ENCODE measurements around the gene PHF20.
A peak's percentile ranks its signal among the peaks of the same experiment; 100 is the strongest.

The PHF20 gene

DNA sequence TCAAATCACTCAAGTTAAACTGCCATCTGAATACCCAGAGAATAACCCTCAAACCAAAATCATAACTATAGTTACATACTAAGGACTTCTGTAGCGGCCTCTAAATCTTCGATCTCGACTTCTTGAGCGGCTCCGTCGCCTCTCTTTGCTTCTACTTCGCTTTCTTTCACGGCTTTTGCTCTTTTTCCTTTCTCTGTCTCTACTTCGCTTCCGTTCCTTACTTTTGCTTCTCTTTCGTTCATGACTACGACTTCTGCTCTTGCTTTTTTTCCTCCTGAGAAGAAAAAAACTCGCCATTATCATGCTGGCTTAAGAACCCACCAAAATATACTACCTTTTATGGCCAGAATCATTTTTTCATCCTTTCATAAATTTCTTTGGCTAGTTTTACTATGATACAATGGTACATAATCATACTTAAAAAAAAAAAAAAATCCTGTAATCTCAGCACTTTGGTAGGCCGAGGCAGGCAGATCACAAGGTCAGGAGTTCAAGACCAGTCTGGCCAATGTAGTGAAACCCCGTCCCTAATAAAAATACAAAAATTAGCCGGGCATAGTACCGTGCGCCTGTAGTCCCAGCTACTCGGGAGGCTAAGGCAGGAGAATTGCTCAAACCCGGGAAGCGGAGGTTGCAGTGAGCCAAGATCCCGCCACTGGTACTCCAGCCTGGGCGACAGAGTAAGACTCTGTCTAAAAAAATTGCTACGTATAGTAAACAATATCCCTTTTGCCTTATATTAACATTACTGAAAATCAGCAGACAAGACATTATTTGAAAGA is 39.8 kb upstream of the PHF20 start:
- Histone ChIP-seq H3K4me1 (ENCODE audit: control insufficient read depth in 1 of 2, insufficient read depth in 2 of 2, low read length in 2 of 2) (peaks cover 27 to 81% of the 10 kb centered on the region in 2 donors), H3K4me3 (ENCODE audit: low read depth in 1 of 2, low read length in 2 of 2) (no peak overlapping the region), H3K27me3 (ENCODE audit: low read depth, low read length) (no peaks in the 10 kb centered on the region), H3K27ac (ENCODE audit: low read length) (no peak overlapping the region), H3K9me3 (ENCODE audit: control insufficient read depth in 1 of 2, low read length in 2 of 2) (no peaks in the 10 kb centered on the region), H3K36me3 (ENCODE audit: control insufficient read depth in 1 of 2, insufficient read depth in 2 of 2, low read length in 2 of 2) (peaks cover 76 to 78% of the 10 kb centered on the region in 2 donors)

DNA sequence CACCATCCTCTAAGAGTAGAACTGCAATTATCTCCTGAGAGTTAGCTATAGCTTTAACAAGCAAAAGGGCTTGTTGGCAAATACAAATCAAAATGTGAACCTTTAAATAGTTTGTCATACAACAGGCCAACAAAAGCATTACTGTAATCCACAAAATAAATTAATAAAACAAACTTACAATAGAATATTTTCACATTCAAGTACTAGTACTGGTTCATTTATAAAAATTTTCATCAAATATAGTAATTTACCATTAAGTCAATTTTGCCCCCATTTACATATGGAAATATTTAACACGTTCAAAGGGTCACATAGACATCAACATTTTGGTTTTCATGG is 39.2 kb upstream of the PHF20 start:
- no peaks in the 10 kb centered on the region for H3K9me3 ChIP-seq (ENCODE audit: control insufficient read depth in 1 of 2, low read length in 2 of 2)
- no peak overlapping the region for H3K4me3 ChIP-seq (ENCODE audit: low read depth in 1 of 2, low read length in 2 of 2)
- no peak overlapping the region for H3K27ac ChIP-seq (ENCODE audit: low read length)
- no peaks in the 10 kb centered on the region for H3K27me3 ChIP-seq (ENCODE audit: low read depth, low read length)
- peaks cover 27 to 82% of the 10 kb centered on the region in 2 donors for H3K4me1 ChIP-seq (ENCODE audit: control insufficient read depth in 1 of 2, insufficient read depth in 2 of 2, low read length in 2 of 2)
- peaks cover 74 to 75% of the 10 kb centered on the region in 2 donors for H3K36me3 ChIP-seq (ENCODE audit: control insufficient read depth in 1 of 2, insufficient read depth in 2 of 2, low read length in 2 of 2)

DNA sequence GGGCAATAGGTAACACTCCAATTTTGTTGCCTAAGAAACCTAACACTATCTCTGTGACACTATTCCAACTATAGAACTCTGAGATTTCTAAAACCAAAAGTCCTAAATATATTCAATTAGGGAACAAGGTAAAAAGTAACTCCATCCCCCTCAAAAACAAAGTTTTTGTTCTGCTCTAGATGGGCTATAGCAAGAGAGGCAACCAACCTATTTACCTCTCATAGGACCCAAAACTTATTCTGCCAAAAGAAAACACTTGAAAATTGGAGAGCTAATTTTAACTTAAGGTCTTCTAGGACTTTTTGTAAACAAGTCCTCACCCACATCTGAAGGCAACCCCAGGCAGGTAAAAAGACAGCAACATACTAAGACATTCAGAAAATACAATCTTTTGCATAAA is 37.4 kb upstream of the PHF20 start:
- no peaks in the 10 kb centered on the region for H3K27me3 ChIP-seq (ENCODE audit: low read depth, low read length)
- H3K36me3 ChIP-seq (ENCODE audit: control insufficient read depth in 1 of 2, insufficient read depth in 2 of 2, low read length in 2 of 2), result peaks cover 79 to 82% of the 10 kb centered on the region in 2 donors
- no peaks in the 10 kb centered on the region for H3K9me3 ChIP-seq (ENCODE audit: control insufficient read depth in 1 of 2, low read length in 2 of 2)
- no peak overlapping the region for H3K4me3 ChIP-seq (ENCODE audit: low read depth in 1 of 2, low read length in 2 of 2)
- H3K27ac ChIP-seq (ENCODE audit: low read length), result no peak overlapping the region
- H3K4me1 ChIP-seq (ENCODE audit: control insufficient read depth in 1 of 2, insufficient read depth in 2 of 2, low read length in 2 of 2), result peaks cover 33 to 93% of the 10 kb centered on the region in 2 donors

DNA sequence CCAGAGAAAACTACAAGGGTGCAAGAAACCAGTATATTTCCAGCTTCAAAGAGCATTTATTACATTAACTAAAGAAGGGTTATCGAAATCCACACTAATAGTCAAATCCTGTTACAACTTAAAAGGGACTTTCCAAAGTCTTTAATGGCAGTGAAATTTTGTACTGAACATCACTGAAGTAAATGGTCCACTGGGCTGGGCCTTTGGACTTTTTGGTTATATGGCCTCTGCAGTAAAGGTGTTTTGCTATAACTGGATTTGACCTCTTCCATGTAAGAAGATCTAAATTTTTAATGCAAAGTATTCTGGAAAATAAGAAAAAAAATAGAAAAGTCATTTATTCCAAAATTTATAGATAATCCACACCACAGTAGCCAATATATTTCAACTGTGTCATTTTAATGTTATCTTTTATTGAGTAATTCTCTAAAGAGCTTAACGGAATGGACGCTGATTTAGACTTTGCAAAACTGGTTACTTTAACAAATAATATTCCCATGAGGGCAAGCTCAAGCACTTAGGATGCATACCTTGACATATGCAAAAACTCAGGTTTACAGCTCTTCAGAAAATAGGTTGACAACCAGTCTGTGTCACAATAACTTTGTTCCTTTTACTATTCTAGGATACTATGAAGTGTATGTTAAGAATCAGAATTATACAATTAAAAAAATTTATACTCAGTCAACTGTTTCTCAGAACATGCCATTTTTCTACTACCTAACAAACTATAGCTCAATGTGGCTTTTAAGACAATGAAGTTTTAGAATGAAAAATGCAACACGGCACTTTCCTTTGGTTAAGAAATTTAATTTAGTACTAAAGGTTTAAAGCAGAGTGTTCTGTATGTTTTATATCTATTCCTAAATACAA is 36.8 kb upstream of the PHF20 start:
- Histone ChIP-seq H3K36me3 (ENCODE audit: control insufficient read depth in 1 of 2, insufficient read depth in 2 of 2, low read length in 2 of 2) (peaks cover 79 to 82% of the 10 kb centered on the region in 2 donors), H3K4me1 (ENCODE audit: control insufficient read depth in 1 of 2, insufficient read depth in 2 of 2, low read length in 2 of 2) (peaks cover 33 to 93% of the 10 kb centered on the region in 2 donors), H3K4me3 (ENCODE audit: low read depth in 1 of 2, low read length in 2 of 2) (peak overlapping the region; percentile 24), H3K27me3 (ENCODE audit: low read depth, low read length) (no peaks in the 10 kb centered on the region), H3K27ac (ENCODE audit: low read length) (no peak overlapping the region), H3K9me3 (ENCODE audit: control insufficient read depth in 1 of 2, low read length in 2 of 2) (no peaks in the 10 kb centered on the region)

DNA sequence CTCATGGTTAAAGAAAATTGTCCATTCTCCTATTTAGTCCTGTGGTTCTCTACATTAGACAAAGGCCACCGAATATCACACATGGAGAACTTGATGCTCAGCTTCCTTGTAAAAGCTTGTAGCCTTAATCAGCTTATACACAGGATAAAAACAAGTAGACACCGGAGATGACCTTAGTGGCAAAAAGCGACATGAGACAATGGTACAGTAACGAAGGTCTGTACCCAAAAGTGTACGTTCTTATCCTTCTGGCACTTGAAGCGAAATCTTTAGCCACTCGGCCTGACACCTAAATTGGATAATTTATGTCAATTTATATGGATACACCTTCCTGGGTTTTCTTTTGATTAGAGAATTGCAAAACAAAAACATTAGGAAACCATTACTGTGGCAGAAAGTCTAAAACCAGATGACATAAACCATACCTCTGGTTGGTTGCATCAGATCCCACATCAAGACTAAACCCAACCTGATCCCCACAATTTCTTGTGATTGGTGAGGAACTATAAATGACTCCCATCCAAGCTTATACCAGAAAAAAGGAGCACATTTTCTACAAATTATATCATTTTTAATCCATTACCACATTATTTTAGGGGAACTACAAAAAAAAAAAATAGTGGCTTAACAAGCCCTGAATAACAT is 35.9 kb upstream of the PHF20 start:
- Histone ChIP-seq H3K27ac (ENCODE audit: low read length) (no peak overlapping the region), H3K9me3 (ENCODE audit: control insufficient read depth in 1 of 2, low read length in 2 of 2) (no peaks in the 10 kb centered on the region), H3K27me3 (ENCODE audit: low read depth, low read length) (no peaks in the 10 kb centered on the region), H3K36me3 (ENCODE audit: control insufficient read depth in 1 of 2, insufficient read depth in 2 of 2, low read length in 2 of 2) (peaks cover 78 to 79% of the 10 kb centered on the region in 2 donors), H3K4me3 (ENCODE audit: low read depth in 1 of 2, low read length in 2 of 2) (peak overlapping the region; percentile 24), H3K4me1 (ENCODE audit: control insufficient read depth in 1 of 2, insufficient read depth in 2 of 2, low read length in 2 of 2) (peaks cover 27 to 90% of the 10 kb centered on the region in 2 donors)

DNA sequence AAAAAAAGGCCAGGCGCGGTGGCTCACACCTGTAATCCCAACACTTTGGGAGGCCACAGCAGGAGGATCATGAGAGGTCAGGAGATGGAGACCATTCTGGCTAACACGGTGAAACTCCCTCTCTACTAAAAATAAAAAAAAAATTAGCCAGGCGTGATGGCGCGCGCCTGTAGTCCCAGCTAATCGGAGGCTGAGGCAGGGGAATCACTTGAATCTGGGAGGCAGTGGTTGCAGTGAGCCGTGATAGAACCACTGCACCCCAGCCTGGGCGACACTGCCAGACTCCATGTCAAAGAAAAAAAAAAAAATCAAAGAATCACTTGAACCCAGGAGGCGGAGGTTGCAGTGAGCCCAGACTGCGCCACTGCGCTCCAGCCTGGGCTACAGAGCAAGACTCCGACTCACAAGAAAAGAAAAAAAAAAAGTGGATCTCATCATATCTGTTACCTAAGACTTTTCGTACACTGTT is 33.9 kb upstream of the PHF20 start:
- no peak overlapping the region for H3K27ac ChIP-seq (ENCODE audit: low read length)
- H3K36me3 ChIP-seq (ENCODE audit: control insufficient read depth in 1 of 2, insufficient read depth in 2 of 2, low read length in 2 of 2), result peaks cover 61 to 80% of the 10 kb centered on the region in 2 donors
- H3K4me3 ChIP-seq (ENCODE audit: low read depth in 1 of 2, low read length in 2 of 2), result peak overlapping the region in 1 of 2 donors; percentile 23
- peaks cover 21 to 70% of the 10 kb centered on the region in 2 donors for H3K4me1 ChIP-seq (ENCODE audit: control insufficient read depth in 1 of 2, insufficient read depth in 2 of 2, low read length in 2 of 2)
- H3K9me3 ChIP-seq (ENCODE audit: control insufficient read depth in 1 of 2, low read length in 2 of 2), result no peaks in the 10 kb centered on the region
- no peaks in the 10 kb centered on the region for H3K27me3 ChIP-seq (ENCODE audit: low read depth, low read length)

DNA sequence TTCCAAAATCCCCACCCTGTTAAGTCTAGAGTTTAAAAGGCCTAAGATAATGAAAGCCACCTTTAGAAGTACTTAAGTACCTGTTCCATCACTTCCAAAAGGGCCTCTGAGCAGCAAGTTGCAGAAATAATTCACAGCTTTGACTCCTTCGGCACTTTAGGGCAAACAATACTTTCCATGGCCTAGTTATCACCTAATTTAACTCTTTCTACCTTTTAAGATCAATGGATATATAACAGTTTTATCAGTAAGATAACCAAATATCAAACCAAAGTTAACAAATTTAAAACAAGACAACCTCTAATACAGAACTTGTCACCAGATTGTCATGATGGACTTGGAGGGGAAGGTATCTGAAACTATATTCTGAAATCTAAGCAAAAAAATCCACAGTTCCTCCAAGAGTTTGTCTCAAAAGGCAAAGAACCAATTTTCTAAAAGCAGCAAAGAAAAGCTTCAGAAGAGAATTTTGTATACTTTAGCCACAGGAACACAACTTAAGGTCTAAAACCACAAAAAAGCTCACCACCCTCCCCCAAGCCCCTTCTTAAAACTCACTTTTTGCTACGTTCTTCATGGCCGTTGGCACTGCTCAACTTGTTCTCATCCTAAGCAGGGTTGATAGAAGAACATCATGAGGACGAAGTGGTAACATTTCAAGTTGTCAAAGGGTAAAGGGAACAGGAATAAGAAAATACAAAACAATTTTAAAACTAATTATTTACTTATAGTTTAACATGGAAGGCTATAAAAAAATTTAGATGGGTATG is 33.2 kb upstream of the PHF20 start:
- H3K4me3 ChIP-seq (ENCODE audit: low read depth in 1 of 2, low read length in 2 of 2), result peak overlapping the region in 1 of 2 donors; percentile 23
- H3K36me3 ChIP-seq (ENCODE audit: control insufficient read depth in 1 of 2, insufficient read depth in 2 of 2, low read length in 2 of 2), result peaks cover 54 to 73% of the 10 kb centered on the region in 2 donors

DNA sequence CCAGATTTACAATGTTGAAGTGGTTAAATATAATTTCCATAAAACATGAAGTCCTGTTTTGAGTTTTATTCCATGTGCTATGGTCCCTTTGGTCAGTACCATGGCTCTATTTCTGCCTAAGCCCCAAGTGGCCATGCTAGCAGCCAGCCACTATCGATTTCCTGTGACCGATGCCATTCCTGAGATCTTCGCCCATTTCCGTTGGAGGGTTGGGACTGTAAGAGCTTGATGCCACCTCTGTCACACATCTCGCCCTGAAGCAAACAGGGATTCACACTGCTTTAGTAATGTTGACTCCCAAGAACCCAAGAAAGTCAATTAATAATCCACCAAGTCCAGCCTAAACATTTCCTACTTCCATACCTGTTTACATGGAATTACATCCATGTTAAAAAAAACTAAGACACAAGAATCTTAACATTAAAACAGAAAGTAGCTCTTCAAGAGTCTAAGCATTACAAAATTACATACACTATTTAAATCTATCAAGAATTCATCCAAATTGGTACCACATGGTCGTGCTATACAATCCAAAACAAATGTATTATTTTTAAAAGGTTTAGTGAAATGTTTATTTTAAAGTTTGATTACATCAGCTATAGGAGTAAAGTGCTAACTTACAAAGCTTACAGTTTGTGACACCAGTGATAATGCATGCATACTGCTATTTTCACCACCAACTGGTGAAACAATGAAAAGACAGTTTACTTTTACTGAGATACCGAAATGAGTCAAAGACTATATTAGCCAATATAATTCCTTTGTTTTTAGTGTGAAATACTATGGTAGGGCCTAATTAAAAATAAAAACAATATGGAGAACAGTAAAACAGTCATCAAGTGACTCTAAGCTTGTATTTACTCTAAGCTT is 32.3 kb upstream of the PHF20 start:
- H3K36me3 ChIP-seq (ENCODE audit: control insufficient read depth in 1 of 2, insufficient read depth in 2 of 2, low read length in 2 of 2), result peaks cover 45 to 64% of the 10 kb centered on the region in 2 donors
- peaks cover 20 to 54% of the 10 kb centered on the region in 2 donors for H3K4me1 ChIP-seq (ENCODE audit: control insufficient read depth in 1 of 2, insufficient read depth in 2 of 2, low read length in 2 of 2)
- H3K9me3 ChIP-seq (ENCODE audit: control insufficient read depth in 1 of 2, low read length in 2 of 2), result no peaks in the 10 kb centered on the region
- H3K27me3 ChIP-seq (ENCODE audit: low read depth, low read length), result no peaks in the 10 kb centered on the region
- H3K27ac ChIP-seq (ENCODE audit: low read length), result peak overlapping the region; percentile 76
- H3K4me3 ChIP-seq (ENCODE audit: low read depth in 1 of 2, low read length in 2 of 2), result peak overlapping the region; percentile 66 to 87

More for the DNA sequence above, 33.2 kb upstream of the PHF20 start:
- no peaks in the 10 kb centered on the region for H3K9me3 ChIP-seq (ENCODE audit: control insufficient read depth in 1 of 2, low read length in 2 of 2)
- H3K27ac ChIP-seq (ENCODE audit: low read length), result peak overlapping the region; percentile 43
- H3K27me3 ChIP-seq (ENCODE audit: low read depth, low read length), result no peaks in the 10 kb centered on the region
- peaks cover 26 to 64% of the 10 kb centered on the region in 2 donors for H3K4me1 ChIP-seq (ENCODE audit: control insufficient read depth in 1 of 2, insufficient read depth in 2 of 2, low read length in 2 of 2)

DNA sequence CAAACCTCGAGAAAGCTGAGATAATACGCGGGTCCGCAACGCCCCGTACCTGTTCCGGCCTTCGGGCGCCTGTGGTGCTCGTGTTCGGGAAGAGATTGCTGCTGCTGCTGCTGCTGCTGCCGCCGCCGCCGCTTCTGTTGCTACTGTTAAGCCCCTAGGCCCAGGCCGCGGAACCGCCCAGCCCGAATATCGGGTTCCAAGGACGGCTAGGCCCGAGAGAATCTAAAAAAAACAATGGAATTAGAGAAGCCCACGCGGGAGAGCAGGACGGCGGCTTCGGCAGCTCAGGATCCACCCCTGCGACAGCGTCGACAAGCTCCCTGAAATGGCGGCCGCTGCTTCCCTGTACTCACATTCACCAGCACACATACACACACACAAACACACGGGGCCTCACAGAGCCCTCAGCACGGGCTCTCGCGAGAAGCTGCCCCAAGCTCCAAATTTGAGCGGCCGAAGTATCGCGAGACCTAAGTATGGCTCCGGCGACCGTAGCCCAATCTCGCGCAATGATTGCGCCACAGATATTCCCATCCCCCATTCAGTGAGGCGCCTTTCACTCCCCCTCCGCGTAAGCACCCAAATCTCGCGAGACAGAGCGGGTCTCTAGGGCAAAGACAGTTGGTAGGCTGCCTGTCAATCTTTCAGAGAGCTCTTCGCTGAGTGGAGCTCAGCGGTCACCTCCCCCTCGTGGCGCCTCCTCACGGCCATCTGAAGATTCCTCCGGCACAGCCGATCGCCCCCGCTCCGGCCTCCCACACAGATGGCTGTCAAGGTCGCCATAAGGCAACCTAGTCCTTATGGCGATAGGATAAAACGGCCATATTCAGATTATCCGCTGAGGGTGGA is 29.7 kb upstream of the PHF20 start, which contains the start of gene RBM39:
Gene RBM39, minus strand, starts transcription at position 369 of the 849 bp plus-strand sequence. CDS start 1,386 bp downstream, outside the sequence.
- Histone ChIP-seq H3K4me3 (ENCODE audit: low read depth in 1 of 2, low read length in 2 of 2) (peak within 1 kb of the TSS; percentile 87 to 97), H3K4me1 (ENCODE audit: control insufficient read depth in 1 of 2, insufficient read depth in 2 of 2, low read length in 2 of 2) (peaks cover 14 to 28% of the 10 kb centered on the region in 2 donors)

More for the DNA sequence above, 29.7 kb upstream of the PHF20 start, which contains the start of gene RBM39:
- Histone ChIP-seq H3K27me3 (ENCODE audit: low read depth, low read length) (no peaks in the 10 kb centered on the region), H3K36me3 (ENCODE audit: control insufficient read depth in 1 of 2, insufficient read depth in 2 of 2, low read length in 2 of 2) (peaks cover 25 to 44% of the 10 kb centered on the region in 2 donors), H3K9me3 (ENCODE audit: control insufficient read depth in 1 of 2, low read length in 2 of 2) (no peaks in the 10 kb centered on the region), H3K27ac (ENCODE audit: low read length) (peak within 1 kb of the TSS; percentile 100)
